T-helper 1 cell treated with Interleukin-12 subunit alpha and Interleukin-12 subunit beta and Interleukin-4 antibody, amounts not matched to agents 30 ng/mL and 1 ng/mL, for 36 hours (primary cell): ENCODE data around the gene PLVAP. TPM values are rescaled to one million over a fixed set of nuclear protein-coding genes. Genes with fewer than 3 reads are reported as not detected.
"Not testable (repeated sequence)": the region's sequence is repeated elsewhere in the genome, so short reads cannot be mapped to it uniquely, and the experiment has no call there.

Source experiments
- intact Hi-C: fragments of 100-400 bp; cut with micrococcal nuclease; formaldehyde crosslinking; loops from one replicate; pipeline ENCODE4 v1.15.1; 2024
- total RNA-seq: library from RNA; stranded (reverse); gene quantifications from 2 replicates; pipeline ENCODE4 v1.2.3, GENCODE V29; 2022

Gene PLVAP
- total RNA-seq, 1 donor from 2014 or later = 0.12 TPM

DNA sequence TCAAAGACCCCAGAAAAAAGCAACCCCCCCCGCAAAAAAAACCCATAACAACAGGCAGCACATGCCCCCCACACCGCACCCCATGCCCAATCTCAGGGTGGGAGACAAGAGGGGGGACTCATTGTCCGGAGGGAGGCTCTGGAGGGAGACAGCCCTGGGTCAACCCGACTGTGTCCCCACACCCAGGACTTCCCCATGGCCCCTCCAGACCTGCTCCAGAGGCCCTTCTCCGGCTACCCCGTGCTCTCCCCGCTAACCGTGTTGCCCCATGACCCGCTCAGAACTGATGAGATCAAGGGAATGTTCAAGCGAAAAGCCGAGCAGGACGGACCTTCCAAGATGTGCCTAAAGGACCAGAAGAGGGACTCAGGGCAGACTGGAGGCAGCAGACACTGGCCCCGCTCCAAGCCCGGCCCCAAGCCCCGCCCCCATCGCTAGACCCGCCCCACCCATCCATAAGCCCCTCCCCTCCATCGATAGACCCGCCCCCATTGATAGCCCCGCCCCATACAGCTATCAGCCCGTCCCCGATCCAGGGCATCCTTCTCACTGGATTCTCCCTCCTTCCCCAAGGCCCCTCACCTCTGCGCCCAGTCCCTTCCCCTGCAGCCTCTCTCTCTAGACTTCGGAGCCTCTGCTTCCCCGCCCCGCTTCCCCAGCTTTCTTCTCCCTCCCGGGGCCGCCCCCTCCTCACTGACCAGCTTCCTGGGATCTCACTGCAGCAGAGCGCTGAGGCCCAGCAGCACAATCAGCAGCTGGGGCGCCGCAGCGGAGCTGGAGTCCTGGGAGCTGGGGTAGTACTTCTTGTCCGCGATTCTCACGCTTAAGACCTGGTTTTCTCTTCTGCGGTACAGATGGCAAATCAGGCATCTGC, 26.1 kb upstream of the PLVAP start:
- intact Hi-C loops = loop anchor here (1.0 to 10.0 kb wide), 6 partner anchors 8 to 908 kb away; partner anchors contain the start of genes C19orf44, CALR3, GTPBP3 and SLC27A1

DNA sequence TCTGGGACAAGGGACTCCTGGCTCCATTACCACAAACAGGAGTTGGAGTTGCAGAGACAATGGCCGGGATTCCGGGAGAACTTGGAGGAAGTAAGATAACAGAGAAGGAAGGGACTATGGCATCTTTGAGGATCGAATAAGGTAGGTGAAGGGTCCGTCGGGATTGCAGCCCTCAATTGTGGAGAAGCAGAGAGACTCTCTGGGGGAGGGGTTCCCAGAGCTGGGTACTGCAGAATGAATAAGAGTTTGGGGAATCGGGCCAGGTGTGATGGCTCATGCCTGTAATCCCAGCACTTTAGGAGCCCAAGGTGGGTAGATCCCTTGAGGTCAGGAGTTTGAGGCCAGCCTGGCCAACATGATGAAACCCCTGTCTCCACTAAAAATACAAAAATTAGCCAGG, 24.5 kb upstream of the PLVAP start:
- intact Hi-C loops = loop anchor here (10.0 kb wide), 1 partner anchor 907 kb away; the partner anchor contains the start of genes C19orf44 and CALR3

DNA sequence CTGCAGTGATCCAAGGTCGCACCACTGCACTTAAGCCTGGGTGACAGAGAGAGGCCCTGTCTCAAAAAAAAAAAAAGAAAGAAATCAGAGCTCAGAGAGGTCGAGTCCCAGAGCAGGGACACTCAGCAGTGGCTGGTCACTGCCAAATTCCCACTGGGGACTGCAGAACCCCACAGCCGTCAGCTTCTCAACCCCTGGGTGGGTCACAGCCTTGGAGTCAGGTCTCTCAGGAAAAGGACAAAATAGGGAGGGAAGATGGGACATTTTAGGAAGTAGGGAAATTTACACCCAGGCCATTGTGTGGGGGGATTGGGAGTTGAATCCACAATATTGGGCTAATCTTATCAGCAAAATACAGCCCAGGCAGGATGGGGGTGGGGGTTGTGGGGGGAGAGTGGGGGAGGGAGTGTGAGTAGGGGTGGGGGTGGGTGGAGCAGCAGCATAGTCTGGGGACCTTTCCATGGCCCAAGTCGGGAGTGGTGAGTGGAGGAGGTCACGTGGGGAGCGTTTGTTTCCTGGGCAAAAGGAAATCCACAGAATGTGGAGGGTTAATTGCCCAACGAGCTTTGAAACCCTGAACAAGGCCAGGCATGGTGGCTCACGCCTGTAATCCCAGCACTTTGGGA, 21.9 kb upstream of the PLVAP start:
- intact Hi-C loops = no loop called here

DNA sequence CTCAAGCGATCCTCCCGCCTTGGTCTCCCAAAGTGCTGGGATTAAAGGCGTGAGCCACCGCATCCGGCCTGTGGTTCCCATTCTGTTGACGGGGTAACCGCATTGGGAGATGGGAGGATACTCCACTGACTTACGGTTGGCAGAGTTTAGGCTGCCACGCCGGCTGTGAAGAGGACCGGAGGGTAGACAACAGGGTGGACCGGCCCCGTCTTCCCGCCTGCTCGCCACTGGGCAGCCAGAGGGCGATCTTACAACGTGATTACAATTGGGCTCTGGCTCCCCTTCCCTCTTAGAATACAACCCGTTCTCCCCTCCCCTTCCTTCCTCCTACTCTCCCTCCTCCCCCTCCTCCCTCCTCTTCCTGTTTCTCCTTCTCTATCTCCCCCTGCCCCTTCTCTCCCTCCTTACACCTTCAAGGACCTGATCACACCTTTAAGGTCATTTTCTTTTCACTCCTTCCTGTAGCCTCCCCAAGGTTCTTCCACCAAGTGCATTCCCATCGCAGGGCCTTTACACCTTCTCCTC, 17.8 kb upstream of the PLVAP start:
- intact Hi-C loops = loop anchor here (1.0 to 5.0 kb wide), 3 partner anchors 8 to 268 kb away; no protein-coding TSS in a partner anchor

DNA sequence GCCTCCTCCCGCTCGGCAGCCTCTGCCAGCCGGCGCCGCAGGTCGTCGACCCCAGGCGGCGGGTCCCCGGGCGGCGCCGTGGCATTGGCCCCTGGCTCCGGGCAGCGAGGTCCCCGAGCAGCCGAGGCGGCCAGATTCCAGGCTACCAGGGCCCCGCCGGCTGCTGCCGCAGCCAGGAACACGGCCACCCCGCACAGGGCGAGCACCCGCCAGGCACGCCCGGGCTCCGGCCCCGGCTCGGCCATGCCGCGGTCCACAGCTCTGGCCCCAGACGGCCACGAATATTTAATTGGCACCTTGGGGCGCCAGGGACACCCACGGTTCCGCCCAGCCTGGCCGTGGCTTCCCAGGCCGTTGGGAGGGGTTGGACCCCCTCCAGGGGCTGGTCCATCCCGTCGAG, 16.8 kb upstream of the PLVAP start, which contains the start of gene CCDC194:
Gene CCDC194, minus strand, starts transcription at position 283 of the 400 bp plus-strand sequence. Its CDS starts 38 bp downstream, at position 245.
- intact Hi-C loops = loop anchor here (5.0 kb wide), 1 partner anchor 267 kb away; no protein-coding TSS in a partner anchor

DNA sequence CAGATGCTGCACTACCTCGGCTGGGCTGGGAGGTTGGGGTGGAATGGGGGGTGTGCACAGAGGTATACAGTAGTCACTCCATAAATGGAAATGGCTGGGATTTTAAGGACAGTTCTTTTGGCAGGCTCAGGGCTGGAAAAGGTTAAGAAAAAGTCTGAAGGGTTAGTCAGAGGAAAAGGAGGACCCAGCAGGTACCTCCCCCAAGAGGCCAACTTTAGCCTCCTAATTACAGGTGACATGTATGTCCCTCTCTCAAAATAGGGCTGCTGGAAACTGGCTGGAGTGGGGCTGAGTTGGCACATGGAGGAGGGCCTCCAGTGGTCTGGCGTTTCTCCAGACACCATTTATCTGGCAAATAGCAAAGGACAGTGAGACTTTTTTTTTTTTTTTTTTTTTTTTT, 15.9 kb upstream of the PLVAP start:
- intact Hi-C loops = loop anchor here (5.0 kb wide), 1 partner anchor 266 kb away; no protein-coding TSS in a partner anchor

DNA sequence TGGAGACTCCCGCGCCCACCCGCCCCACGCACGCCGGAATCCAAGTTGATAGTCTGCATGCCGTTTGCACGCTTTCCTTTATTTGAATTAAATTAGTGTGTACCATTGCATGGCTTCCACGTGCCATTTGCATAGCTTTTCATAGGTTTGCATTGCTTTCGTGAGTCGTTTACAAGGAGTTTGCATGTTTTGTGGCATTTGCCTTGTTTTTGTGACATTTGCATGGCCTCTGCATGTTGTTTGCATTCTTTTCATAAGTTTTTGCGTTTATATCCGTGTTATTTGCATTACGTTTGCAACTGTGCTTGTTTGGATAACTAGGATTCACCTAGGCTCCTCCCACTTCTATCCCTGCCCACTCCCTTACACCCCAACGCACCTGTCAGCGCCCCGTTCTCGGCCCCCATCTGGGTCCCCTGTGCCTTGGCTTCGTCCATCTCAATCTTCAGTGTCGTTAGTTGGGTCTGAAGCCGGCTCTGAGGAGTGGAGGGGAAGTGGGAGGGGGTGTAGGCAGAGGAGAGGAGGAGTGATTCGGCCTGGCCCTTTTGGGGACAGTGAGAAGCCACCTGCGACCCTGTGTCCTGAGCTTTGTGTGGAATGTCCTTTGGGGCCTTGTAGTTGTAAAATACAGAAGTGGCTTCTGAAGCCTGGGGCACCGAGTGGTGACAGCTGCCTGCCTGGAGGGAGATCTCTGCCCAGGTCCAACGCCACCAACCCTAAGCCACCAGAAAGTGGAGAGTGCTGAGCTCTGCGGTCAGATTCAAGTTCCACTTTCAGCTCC, 14.4 kb upstream of the PLVAP start:
- intact Hi-C loops = loop anchor here (1.0 to 5.0 kb wide), 7 partner anchors 8 to 264 kb away; partner anchors contain the start of genes BABAM1 and GTPBP3

DNA sequence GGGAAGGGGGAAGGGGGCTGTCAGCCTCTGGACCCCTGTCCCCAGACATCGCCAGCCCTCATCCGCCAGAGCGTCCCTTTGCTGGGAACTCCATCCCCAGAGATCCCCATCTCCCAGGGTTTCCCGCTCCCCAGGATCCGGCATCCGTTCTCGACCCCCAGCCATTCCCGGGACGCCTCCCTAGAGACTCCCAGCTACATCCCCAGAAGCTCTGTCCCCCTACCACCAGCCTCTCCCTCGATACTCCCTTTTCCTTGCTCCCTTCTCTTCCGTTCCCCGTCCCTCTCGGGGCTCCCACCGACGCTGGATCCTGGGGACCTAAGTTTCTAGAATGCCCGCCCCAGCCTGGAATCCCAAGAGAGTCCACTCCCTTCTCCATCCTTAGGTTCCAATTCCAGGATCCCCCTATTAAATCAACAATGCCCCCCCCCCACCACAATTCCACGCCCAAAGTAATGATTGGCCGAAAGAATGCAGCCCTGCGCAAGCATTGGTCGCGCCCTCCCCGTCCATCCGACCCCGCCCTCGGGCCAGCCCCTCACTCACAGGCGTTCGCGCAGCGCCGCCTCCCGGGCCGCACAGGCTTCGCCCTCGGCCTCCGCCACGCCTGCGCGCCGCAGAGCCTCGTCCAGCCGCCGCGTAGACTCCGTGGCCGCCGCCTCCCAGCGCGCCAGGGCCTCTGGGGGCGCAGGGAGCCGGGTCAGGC, 13.7 kb upstream of the PLVAP start:
- intact Hi-C loops = loop anchor here (1.0 to 5.0 kb wide), 7 partner anchors 8 to 264 kb away; partner anchors contain the start of genes BABAM1 and GTPBP3

DNA sequence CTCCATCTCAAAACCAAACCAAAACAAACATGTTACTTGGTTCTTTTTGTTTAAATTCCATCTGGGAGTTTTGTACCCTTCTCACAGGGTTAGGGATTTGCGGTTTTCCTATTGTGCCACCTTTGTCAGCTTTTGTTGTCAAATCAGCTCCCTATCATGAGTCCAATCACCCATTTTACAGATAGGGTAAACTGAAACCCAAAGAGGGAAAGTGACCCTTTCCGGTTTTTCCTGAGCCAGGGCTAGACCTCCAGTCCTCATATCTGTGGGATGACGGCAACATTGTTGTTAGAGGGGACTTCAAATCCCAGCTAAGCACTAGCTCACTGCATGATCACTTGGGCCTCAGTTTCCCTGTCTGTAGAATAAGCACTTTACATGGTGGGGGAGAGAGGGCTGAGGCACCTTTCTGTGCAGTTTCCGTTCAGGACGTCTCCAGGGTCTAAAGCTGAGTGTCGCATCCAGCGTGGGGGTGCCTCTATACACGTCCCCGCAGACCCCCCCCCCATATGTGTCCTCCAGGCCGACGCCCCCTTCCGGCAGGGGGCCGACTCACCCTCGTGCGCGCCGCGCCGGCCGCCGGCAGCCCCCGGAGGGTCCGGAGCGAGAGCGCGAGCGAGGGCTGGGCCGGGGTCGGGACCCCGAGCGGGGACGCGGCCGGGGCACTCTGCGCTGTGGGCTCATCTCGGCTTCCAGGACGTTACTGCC, 13.0 kb upstream of the PLVAP start:
- intact Hi-C loops = loop anchor here (1.0 to 5.0 kb wide), 3 partner anchors 53 to 323 kb away; partner anchors contain the start of gene GTPBP3

DNA sequence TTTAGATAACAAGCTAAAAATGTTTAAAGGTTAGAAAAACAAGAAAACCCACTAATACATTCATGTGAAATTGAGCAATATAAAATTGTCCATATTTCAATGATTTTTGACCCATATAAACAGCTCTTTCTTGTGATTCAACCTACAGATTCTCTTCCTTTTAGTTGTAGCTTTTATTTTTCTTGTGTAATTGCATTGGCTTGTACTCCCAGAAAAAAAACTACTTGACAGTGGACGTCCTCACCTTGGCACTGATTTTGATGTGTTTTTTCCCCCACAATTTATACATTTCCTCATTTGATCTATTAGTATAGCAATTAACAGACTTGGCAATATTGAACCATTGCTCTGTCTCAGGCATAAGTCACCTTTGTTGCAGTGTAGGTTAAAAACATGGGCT, 12.1 kb upstream of the PLVAP start:
- intact Hi-C loops = loop anchor here (1.0 kb wide), 1 partner anchor 322 kb away; no protein-coding TSS in a partner anchor

DNA sequence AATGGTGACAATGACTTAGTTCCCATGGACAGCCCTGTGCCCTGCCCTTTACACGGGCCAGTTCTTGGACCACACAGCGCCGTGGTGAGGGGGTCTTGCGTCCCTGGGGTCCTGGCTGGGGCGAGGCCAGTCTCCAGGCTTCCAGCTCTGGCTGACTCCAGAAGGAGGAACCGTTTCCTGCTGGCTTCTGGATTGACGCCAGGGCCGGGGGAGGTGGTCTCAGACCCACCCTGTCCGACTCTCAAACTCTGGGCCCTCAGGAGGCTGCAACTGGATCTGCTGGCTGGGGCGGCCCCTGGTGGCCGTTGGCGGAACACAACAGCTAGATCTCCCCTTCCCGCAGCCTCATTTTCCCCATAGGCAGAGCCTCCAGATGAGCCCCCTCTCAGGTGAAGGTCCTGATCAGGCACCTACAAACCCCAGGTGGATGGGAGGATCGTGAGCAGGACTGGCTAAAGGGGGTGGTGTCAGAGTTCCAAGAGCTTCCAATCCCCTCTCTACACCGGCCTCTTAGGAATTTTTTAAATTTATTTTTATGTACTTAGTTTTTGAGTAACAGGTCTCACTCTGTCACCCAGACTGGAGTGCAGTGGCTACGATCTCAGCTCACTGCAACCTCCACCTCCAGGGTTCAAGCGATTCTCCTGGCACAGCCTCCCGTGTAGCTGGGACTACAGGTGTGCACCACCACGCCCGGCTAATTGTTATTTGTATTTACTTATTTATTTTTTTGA, 8.9 kb upstream of the PLVAP start:
- intact Hi-C loops = loop anchor here (1.0 kb wide), 2 partner anchors 40 to 94 kb away; no protein-coding TSS in a partner anchor

DNA sequence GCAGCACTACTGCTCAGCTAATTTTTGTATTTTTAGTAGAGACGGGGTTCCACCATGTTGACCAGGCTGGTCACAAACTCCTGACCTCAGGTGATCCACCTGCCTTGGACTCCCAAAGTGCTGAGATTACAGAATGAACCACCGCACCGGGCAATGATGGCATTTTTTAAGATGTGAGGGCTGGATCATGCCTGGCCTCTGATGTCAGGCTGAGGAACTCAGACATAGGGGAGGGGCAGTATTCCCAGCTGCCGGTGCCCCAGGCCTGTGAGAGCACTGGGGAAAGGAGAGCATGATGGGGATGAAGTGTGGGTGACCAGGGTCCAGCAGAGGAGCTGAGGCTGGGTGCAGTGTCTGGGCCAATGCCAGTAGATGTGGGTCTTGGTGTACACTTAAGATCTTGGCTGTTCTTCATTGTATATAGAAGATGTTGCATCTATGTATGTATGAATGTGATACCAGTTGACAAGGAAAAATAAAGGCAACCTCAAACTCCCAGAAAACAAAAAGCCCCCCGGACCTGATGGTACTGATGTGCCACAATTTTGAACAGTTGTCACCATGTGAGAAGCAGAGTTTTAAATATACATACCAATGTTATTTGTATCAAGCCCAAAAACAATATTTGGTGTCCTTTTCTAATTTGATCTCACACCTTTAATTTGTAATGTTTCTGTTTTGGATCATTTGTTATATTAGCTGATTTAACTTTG, 3.4 kb upstream of the PLVAP start:
- intact Hi-C loops = no loop called here

DNA sequence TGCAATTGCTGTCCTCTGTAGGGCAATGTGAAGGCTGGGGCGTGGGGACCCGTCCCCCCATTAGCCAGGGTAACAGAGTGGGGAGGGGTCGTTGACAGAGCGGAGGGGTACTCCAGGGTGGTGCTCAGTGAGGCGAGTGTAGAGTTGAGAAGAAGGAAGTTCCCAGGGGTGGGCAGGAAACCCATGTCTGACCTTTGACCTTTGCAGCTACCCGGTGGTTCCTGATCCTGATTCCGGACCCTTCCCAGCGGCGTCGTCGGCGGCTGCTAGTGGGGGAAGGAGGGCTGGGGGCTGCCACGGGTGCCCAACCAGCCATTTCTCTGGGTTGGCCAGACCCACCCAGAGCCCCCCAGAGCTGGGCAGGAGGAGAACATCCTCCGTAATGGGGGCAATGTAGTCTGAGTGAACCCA, 2.1 kb upstream of the PLVAP start:
- intact Hi-C loops = no loop called here

DNA sequence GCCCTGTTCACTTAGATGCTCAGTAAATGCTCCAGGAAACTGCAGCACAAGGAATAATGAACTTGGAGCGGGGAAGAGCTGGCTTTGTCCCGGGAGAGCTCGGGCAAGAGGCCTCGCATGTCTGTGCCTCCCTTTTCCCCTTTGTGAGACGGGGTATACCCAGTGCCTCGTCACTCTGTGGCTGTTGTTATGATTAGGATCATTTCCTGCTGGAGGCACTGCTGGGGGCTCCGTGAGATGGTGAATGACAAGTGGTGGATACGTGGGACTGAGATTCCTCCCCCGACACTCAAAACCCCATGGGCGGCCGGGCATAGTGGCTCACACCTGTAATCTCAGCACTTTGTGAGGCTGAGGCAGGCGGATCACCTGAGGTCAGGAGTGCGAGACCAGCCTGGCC, 1.1 kb upstream of the PLVAP start:
- intact Hi-C loops = no loop called here

DNA sequence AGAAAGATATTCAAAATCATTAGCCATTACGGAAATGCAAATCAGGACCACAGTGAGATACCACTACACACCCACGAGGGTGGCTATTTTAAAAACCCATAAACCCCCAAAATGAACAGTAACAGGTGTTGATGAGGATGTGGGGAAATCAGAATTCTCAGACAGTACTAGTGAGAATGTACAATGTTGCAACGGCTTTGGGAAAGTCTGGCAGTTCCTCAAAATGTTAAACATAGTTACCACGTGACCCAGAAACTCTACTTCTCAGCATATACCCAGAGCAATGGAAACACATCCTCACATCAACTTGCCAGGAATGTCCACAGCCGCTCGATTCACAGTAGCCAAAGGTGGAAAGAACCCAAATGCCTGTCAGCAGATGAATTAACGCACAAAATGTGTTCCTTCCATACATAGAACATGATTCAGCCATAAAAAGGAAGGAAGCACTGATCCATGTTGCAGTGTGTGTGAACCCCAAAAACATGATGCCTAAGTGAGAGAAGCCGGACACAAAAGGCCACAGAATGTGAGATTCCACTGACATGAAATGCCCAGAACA, 7.0 kb downstream of the PLVAP start:
- intact Hi-C loops = no loop called here

DNA sequence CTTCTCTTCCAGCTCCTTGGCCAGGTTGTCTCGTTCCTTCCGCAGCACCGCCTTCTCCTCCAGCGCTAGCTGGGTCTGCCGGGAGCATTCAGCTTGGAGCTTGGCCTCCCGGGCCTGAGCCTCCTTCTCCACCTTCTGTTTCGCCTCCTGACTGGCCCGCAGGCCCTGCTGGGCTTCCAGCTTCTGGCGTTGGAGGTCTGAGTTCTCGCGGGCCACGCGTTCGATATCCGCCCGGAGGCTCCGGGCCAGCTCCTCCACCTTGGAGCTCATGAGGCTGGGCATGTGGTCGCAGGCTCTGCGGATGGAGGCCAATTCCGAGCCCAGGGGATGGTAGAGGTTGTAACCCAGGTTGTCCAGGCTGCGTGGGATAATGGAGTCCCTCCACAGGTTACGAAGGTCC, 11.8 kb downstream of the PLVAP start:
- intact Hi-C loops = no loop called here

DNA sequence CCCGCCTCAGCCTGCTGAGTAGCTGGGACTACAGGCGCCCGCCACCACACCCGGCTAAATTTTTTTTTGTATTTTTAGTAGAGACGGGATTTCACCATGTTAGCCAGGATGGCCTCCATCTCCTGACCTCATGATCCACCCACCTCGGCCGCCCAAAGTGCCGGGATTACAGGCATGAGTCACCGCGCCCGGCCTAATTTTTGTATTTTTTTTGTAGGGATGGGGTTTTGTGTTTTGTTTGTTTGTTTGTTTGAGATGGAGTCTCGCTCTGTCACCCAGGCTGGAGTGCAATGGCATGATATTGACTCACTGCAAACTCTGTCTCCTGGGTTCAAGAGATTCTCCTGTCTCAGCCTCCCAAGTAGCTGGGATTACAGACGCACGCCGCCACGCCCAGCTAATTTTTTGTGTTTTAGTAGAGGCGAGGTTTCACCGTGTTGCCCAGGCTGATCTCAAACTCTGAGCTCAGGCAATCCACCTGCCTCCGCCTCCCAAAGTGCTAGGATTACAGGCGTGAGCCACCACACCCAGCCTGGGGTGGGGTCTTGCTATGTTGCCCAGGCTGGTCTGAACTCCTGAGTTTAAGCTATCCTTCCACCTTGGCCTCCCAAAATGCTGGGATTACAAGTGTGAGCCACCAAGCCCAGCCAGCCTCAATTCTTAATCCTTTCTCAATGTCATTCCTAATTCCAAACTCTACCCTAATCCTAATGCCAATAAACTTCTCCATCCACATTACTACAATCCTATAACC, 13.1 kb downstream of the PLVAP start:
- intact Hi-C loops = not testable (repeated sequence)
